H1 (cell line): ENCODE data around the gene CCDC8. TPM values are rescaled to one million over a fixed set of nuclear protein-coding genes. Genes with fewer than 3 reads are reported as not detected.
"Not testable (repeated sequence)": the region's sequence is repeated elsewhere in the genome, so short reads cannot be mapped to it uniquely, and the experiment has no call there.

Source experiments
- CTCF ChIA-PET: fragments of 300-600 bp; sonication (Branson Sonifier 250); formaldehyde crosslinking; loops from one replicate; lab custom pipeline; 2021; ENCODE audit not compliant: partially characterized antibody; lab: Charles Lee
- POLR2A ChIA-PET: fragments of 300-600 bp; sonication (Branson Sonifier 250); formaldehyde crosslinking; loops from one replicate; lab custom pipeline; 2021; ENCODE audit warnings: inconsistent platforms; ENCODE audit not compliant: partially characterized antibody; lab: Charles Lee
- DNase-seq, 2 experiments: peaks; one replicate each; pipeline versions ENCODE4 v3.0.0 to v3.0.0-alpha.2; 2010 to 2022; ENCODE audit warnings: low spot score in 2 of 2, low read depth in 1 of 2, mixed read lengths in 1 of 2
- FAIRE-seq: peaks from 2 replicates; lab custom pipeline; 2011; peaks lifted over from hg19 to GRCh38; lab: Jason Lieb, UNC
- H2AFZ ChIP-seq: 2 replicates; pipeline ENCODE4 v1.8.1; 2012; ENCODE audit warnings: low read length, inconsistent platforms
- H2AK5ac ChIP-seq: 2 replicates; pipeline ENCODE4 v1.6.1; 2013; ENCODE audit warnings: low read depth, low read length
- H2BK120ac ChIP-seq: replicated peaks from 2 replicates; pipeline ENCODE3; 2013; ENCODE audit warnings: low read depth, low read length, inconsistent platforms
- H2BK12ac ChIP-seq: 2 replicates; pipeline ENCODE4 v1.6.1; 2013; ENCODE audit warnings: low read depth, low read length
- H2BK15ac ChIP-seq: 2 replicates; pipeline ENCODE4 v1.6.1; 2013; ENCODE audit warnings: low read length
- H2BK20ac ChIP-seq: 2 replicates; pipeline ENCODE4 v1.6.1; 2013; ENCODE audit warnings: low read length
- H2BK5ac ChIP-seq: 2 replicates; pipeline ENCODE4 v1.6.1; 2013; ENCODE audit warnings: low read depth, low read length
- H3K14ac ChIP-seq: 2 replicates; pipeline ENCODE4 v1.6.1; 2013; ENCODE audit warnings: inconsistent platforms; ENCODE audit not compliant: insufficient read length
- H3K18ac ChIP-seq: 2 replicates; pipeline ENCODE4 v1.6.1; 2013; ENCODE audit warnings: low read length; ENCODE audit errors: extremely low read depth
- H3K23ac ChIP-seq: 2 replicates; pipeline ENCODE4 v1.6.1; 2013; ENCODE audit warnings: inconsistent platforms; ENCODE audit not compliant: insufficient read length
- H3K23me2 ChIP-seq: 2 replicates; pipeline ENCODE4 v1.6.1; 2013; ENCODE audit warnings: low read depth, low read length
- H3K27ac ChIP-seq: 2 replicates; pipeline ENCODE4 v1.6.1; 2011; ENCODE audit warnings: low read depth, low read length, inconsistent platforms
- H3K27me3 ChIP-seq, 4 experiments: replicated peaks in 1 of 4; 1 replicate in 1 of 4; 2 replicates in 3 of 4; pipeline versions ENCODE4 v1.6.1 to v1.8.1; 2011 to 2013; ENCODE audit warnings: low read length in 3 of 4, mild to moderate bottlenecking in 3 of 4, inconsistent platforms in 2 of 4, mixed read lengths in 2 of 4, moderate library complexity in 1 of 4; ENCODE audit not compliant: control insufficient read depth in 3 of 4, insufficient read depth in 3 of 4; ENCODE audit errors: extremely low read depth in 1 of 4
- H3K36me3 ChIP-seq, 4 experiments: 2 replicates each; pipeline versions ENCODE4 v1.6.1 to v1.8.1; 2011 to 2013; ENCODE audit warnings: mild to moderate bottlenecking in 4 of 4, low read length in 3 of 4, moderate library complexity in 2 of 4, control low read depth in 1 of 4, inconsistent platforms in 1 of 4; ENCODE audit not compliant: insufficient read depth in 4 of 4, control insufficient read depth in 2 of 4
- H3K4ac ChIP-seq: replicated peaks from 2 replicates; pipeline ENCODE3; 2013; ENCODE audit warnings: low read length, low read depth, mixed read lengths, inconsistent platforms; ENCODE audit not compliant: insufficient read length
- H3K4me1 ChIP-seq, 4 experiments: replicated peaks in 1 of 4; 1 replicate in 1 of 4; 2 replicates in 3 of 4; pipeline versions ENCODE4 v1.6.1 to v1.8.1; 2011 to 2013; ENCODE audit warnings: low read length in 3 of 4, inconsistent platforms in 2 of 4, mixed read lengths in 1 of 4; ENCODE audit not compliant: insufficient read depth in 4 of 4, control insufficient read depth in 3 of 4
- H3K4me2 ChIP-seq, 2 experiments: 2 replicates each; pipeline versions ENCODE4 v1.6.1 to v1.8.1; 2011 to 2013; ENCODE audit warnings: low read depth in 2 of 2, low read length in 2 of 2, control low read depth in 1 of 2, inconsistent platforms in 1 of 2, mild to moderate bottlenecking in 1 of 2; ENCODE audit not compliant: insufficient read depth in 1 of 2
- H3K4me3 ChIP-seq, 4 experiments: fragments of 200-600, 300-600 bp in 1 of 4; sonication (generic), shearing (Covaris generic), sonication (Bioruptor Twin) in 1 of 4; 2 replicates each; pipeline versions ENCODE4 v1.5.1 to v1.8.1; 2011 to 2016; ENCODE audit warnings: low read length in 4 of 4, low read depth in 3 of 4, control low read depth in 2 of 4, inconsistent platforms in 2 of 4, mild to moderate bottlenecking in 2 of 4, mixed read lengths in 1 of 4, moderate library complexity in 1 of 4; ENCODE audit not compliant: insufficient read depth in 2 of 4; ENCODE audit errors: extremely low read depth in 1 of 4
- H3K56ac ChIP-seq: replicated peaks from 2 replicates; pipeline ENCODE3; 2013; ENCODE audit warnings: low read depth, mild to moderate bottlenecking, mixed read lengths, low read length, inconsistent platforms; ENCODE audit not compliant: insufficient read length
- H3K79me1 ChIP-seq: 2 replicates; pipeline ENCODE4 v1.6.1; 2013; ENCODE audit warnings: low read depth, low read length, control low read depth
- H3K79me2 ChIP-seq, 2 experiments: 2 replicates each; pipeline versions ENCODE4 v1.6.1 to v1.8.1; 2012 to 2013; ENCODE audit warnings: low read length in 2 of 2, mild to moderate bottlenecking in 2 of 2, inconsistent platforms in 1 of 2; ENCODE audit not compliant: insufficient read depth in 2 of 2, control insufficient read depth in 1 of 2
- H3K9ac ChIP-seq, 4 experiments: replicated peaks in 1 of 4; 1 replicate in 1 of 4; 2 replicates in 3 of 4; pipeline versions ENCODE4 v1.6.1 to v1.8.1; 2011 to 2013; ENCODE audit warnings: low read depth in 3 of 4, low read length in 3 of 4, control low read depth in 2 of 4, mild to moderate bottlenecking in 2 of 4, moderate library complexity in 2 of 4, inconsistent platforms in 1 of 4; ENCODE audit errors: extremely low read depth in 1 of 4
- H3K9me3 ChIP-seq, 2 experiments: 2 replicates each; pipeline versions ENCODE4 v1.6.1 to v1.8.1; 2012 to 2013; ENCODE audit warnings: mild to moderate bottlenecking in 2 of 2, moderate library complexity in 2 of 2, control low read depth in 1 of 2, inconsistent platforms in 1 of 2, low read depth in 1 of 2, low read length in 1 of 2, mixed read lengths in 1 of 2; ENCODE audit not compliant: insufficient read depth in 2 of 2
- H4K20me1 ChIP-seq, 2 experiments: replicated peaks in 1 of 2; 2 replicates each; pipeline versions ENCODE3 to v1.8.1; 2011 to 2013; ENCODE audit warnings: inconsistent platforms in 2 of 2, low read length in 2 of 2, mild to moderate bottlenecking in 1 of 2; ENCODE audit not compliant: insufficient read depth in 2 of 2, control insufficient read depth in 1 of 2
- H4K5ac ChIP-seq: 2 replicates; pipeline ENCODE4 v1.6.1; 2013; ENCODE audit warnings: low read length, low read depth, mixed read lengths, inconsistent platforms; ENCODE audit not compliant: insufficient read length
- H4K8ac ChIP-seq: 2 replicates; pipeline ENCODE4 v1.8.0; 2013; ENCODE audit warnings: mild to moderate bottlenecking, moderate library complexity, low read length, inconsistent platforms; ENCODE audit not compliant: insufficient read depth; ENCODE audit errors: extremely low read depth
- H4K91ac ChIP-seq: replicated peaks from 2 replicates; pipeline ENCODE3; 2013; ENCODE audit warnings: low read length, mixed read lengths, inconsistent platforms; ENCODE audit not compliant: insufficient read length
- WGBS, 2 experiments: shearing (Covaris generic) in 1 of 2; methylation state at CpG; one replicate each; pipeline versions ENCODE4 v1.1.6 to v1.1.7; 2013 to 2015; ENCODE audit warnings: low lambda C conversion rate in 2 of 2, mixed read lengths in 2 of 2, inconsistent platforms in 1 of 2, low coverage in 1 of 2, missing lambda C conversion rate in 1 of 2; ENCODE audit not compliant: insufficient replicate concordance in 2 of 2, insufficient coverage in 1 of 2, insufficient read length in 1 of 2; ENCODE audit errors: extremely low coverage in 1 of 2, missing lambda C conversion rate in 1 of 2; 5-methylcytosine and 5-hydroxymethylcytosine counted together
- polyA plus RNA-seq, 7 experiments: library from polyadenylated mRNA; depleted of rRNA in 3 of 7; stranded (reverse) in 5 of 7; unstranded in 2 of 7; fragments of >200 nt in 5 of 7; fragments of 200-250 nt in 2 of 7; gene quantifications; 1 replicate in 5 of 7; 2 replicates in 1 of 7; 4 replicates in 1 of 7; pipeline versions ENCODE4 v1.2.1 to v1.2.3, GENCODE V29; 2011 to 2013; ENCODE audit warnings: missing spikeins in 2 of 7, mixed read lengths in 2 of 7
- total RNA-seq: library from RNA; stranded (reverse); fragmentation: NEBNext Ultra II Directional; extraction: Animal tissue kit (Norgen Biotek cat#: 25700); gene quantifications from 2 replicates; pipeline ENCODE4 v1.2.1, GENCODE V29; 2021

Gene CCDC8
- total and polyA plus RNA-seq, 2 of the 8 experiments (the other 6 are each of a cell fraction or from before 2014, with no cell fraction given): 4.9 to 13.6 TPM

GRCh38 chr19:46397801-46398479, 15.4 kb downstream of the CCDC8 start:
- not testable (repeated sequence) for H4K20me1 ChIP-seq, H2BK120ac ChIP-seq, H2AFZ ChIP-seq, H2BK20ac ChIP-seq, H3K27me3 ChIP-seq, H2AK5ac ChIP-seq, H2BK15ac ChIP-seq, H3K14ac ChIP-seq, DNase-seq, H4K5ac ChIP-seq, H3K4me1 ChIP-seq, H3K36me3 ChIP-seq, H3K23me2 ChIP-seq, H2BK12ac ChIP-seq, H3K56ac ChIP-seq, H3K4me3 ChIP-seq, H3K18ac ChIP-seq, H4K8ac ChIP-seq, H3K79me2 ChIP-seq, H3K4ac ChIP-seq, H2BK5ac ChIP-seq, H4K91ac ChIP-seq, H3K79me1 ChIP-seq, H3K9ac ChIP-seq, H3K9me3 ChIP-seq, H3K27ac ChIP-seq, H3K23ac ChIP-seq, FAIRE-seq, H3K4me2 ChIP-seq
- WGBS, 2 experiments: 90% methylated on average over 9 of the region's 14 CpGs; no CpG with 5 or more reads in 1 of the 2 experiments
- ChIA-PET POLR2A (interaction anchor here (0.7 to 1.4 kb wide), 3 partner anchors 67 to 93 kb away, joined by 3 read pairs; no protein-coding TSS in a partner anchor), CTCF (interaction anchor here (0.6 to 15.2 kb wide), 20 partner anchors 10 to 252 kb away, joined by 3 to 254 read pairs (median 4); partner anchors contain the start of gene PNMA8B)
